GM23248 (cell line): Measurements from ENCODE around the gene ZNF584.

ENCODE experiments used
- EZH2 ChIP-seq: fragments of 200-600 bp; sonication (generic); IDR thresholded peaks from 2 replicates; pipeline ENCODE4 v1.6.1; 2018; ENCODE audit warnings: antibody characterized with exemption, mild to moderate bottlenecking; ENCODE audit not compliant: insufficient read depth, poor library complexity, severe bottlenecking
- EZH2phosphoT487 ChIP-seq: fragments of 200-600 bp; sonication (generic); IDR thresholded peaks from 2 replicates; pipeline ENCODE4 v1.6.1; 2018; ENCODE audit warnings: antibody characterized with exemption, moderate library complexity, mild to moderate bottlenecking, low read depth; ENCODE audit not compliant: insufficient read depth

DNA sequence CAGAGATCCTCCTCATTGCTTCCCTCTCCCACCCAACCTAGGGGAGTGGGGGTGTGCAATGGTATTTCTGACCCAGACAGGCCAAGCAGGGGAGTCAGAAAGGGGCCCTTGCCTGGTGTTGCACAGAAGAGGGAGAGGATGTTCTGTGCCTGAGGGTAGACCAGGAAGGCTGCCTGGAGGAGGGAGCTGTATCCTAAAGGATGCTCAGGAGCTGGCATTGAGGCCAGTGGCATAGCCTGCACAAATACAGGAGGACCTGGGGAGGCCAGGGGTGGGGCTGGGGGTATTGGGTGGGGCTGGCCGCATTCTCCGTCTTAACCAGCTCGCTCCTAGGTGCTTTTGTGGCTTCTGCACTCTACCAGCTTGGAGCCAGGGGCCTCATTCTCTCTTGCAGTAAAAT, 8.5 kb upstream of the ZNF584 start:
- no peak for TF ChIP-seq EZH2phosphoT487
- no peak for TF ChIP-seq EZH2
